Transverse colon (tissue), 4 donors: ENCODE measurements around the gene HPSE2. TPM values are rescaled to one million over a fixed set of nuclear protein-coding genes. Genes with fewer than 3 reads are reported as not detected.

Source experiments
- DNase-seq: peaks from one replicate; pipeline ENCODE4 v3.0.0-alpha.2; 2019
- H3K27ac ChIP-seq, 4 donors: fragments of 200-600 bp; sonication (generic); 2 replicates each; pipeline ENCODE4 v1.5.1; 2016 to 2018; ENCODE audit warnings: inconsistent platforms in 4 of 4
- H3K27me3 ChIP-seq: fragments of 200-600 bp; sonication (generic); 2 replicates; pipeline ENCODE4 v1.5.1; 2017; ENCODE audit warnings: inconsistent platforms
- H3K36me3 ChIP-seq, 4 donors: fragments of 200-600 bp; sonication (generic); 2 replicates each; pipeline ENCODE4 v1.5.1; 2017 to 2019; ENCODE audit warnings: inconsistent platforms in 4 of 4
- H3K4me1 ChIP-seq, 4 donors: fragments of 200-600 bp; sonication (generic); 2 replicates each; pipeline ENCODE4 v1.5.1; 2017 to 2020; ENCODE audit warnings: inconsistent platforms in 4 of 4
- H3K4me3 ChIP-seq, 4 donors: fragments of 200-600 bp; sonication (generic); 1 replicate in 1 of 4; 2 replicates in 3 of 4; pipeline versions ENCODE4 v1.5.1 to v1.6.1; 2017 to 2019; ENCODE audit warnings: inconsistent platforms in 4 of 4
- H3K9me3 ChIP-seq, 2 donors: fragments of 200-600 bp; sonication (generic); 2 replicates each; pipeline ENCODE4 v1.5.1; 2017 to 2019; ENCODE audit warnings: inconsistent platforms in 2 of 2
- EP300 ChIP-seq: sonication (generic); formaldehyde crosslinking; IDR thresholded peaks from one replicate; pipeline ENCODE4 v1.6.1; 2017; ENCODE audit warnings: antibody characterized with exemption, low read depth
- POLR2A ChIP-seq: fragments of 450-650 bp; IDR thresholded peaks from one replicate; pipeline ENCODE4 v1.6.1; 2016; ENCODE audit warnings: antibody characterized with exemption, mild to moderate bottlenecking, moderate library complexity
- POLR2AphosphoS5 ChIP-seq, 3 donors: sonication (generic); formaldehyde crosslinking; IDR thresholded peaks; one replicate each; pipeline ENCODE4 v1.6.1; 2016; ENCODE audit warnings: antibody characterized with exemption in 3 of 3
- WGBS, 2 donors: methylation state at CpG; one replicate each; pipeline ENCODE4 v1.1.5; 2018; ENCODE audit warnings: low coverage in 1 of 2; 5-methylcytosine and 5-hydroxymethylcytosine counted together
- in situ Hi-C, 4 donors: fragments of 200-750 bp; cut with MboI; loops; one replicate each; pipeline versions ENCODE4 v1.15.0 to v1.15.1; 2017; ENCODE audit warnings: low sequenced_read_pairs in 3 of 4, low pct_ligation_motif_present in 1 of 4, low pct_unique_long_range_greater_than_20kb in 1 of 4
- intact Hi-C: fragments of 100-400 bp; cut with DNase I; formaldehyde crosslinking; loops from one replicate; pipeline ENCODE4 v1.15.1; 2023; ENCODE audit warnings: low total_unique reads
- total RNA-seq, 4 donors: library from RNA; depleted of rRNA; stranded (reverse); fragments of >200 nt; gene quantifications; one replicate each; pipeline ENCODE4 v1.1.0, GENCODE V29; 2016
- TF ChIP-seq, protein P1 (sequence below), 5 experiments: fragments of 200-600 bp in 3 of 5; fragments of 450-650 bp in 2 of 5; sonication (generic) in 3 of 5; IDR thresholded peaks; 1 replicate in 2 of 5; 2 replicates in 3 of 5; pipeline ENCODE4 v1.5.1; 2016 to 2017; ENCODE audit warnings: antibody characterized with exemption in 5 of 5, inconsistent platforms in 3 of 5, mild to moderate bottlenecking in 2 of 5, moderate library complexity in 1 of 5

The HPSE2 gene
- total RNA-seq, 4 donors from 2014 or later: 2.2 to 3.0 TPM; not detected in 2

DNA sequence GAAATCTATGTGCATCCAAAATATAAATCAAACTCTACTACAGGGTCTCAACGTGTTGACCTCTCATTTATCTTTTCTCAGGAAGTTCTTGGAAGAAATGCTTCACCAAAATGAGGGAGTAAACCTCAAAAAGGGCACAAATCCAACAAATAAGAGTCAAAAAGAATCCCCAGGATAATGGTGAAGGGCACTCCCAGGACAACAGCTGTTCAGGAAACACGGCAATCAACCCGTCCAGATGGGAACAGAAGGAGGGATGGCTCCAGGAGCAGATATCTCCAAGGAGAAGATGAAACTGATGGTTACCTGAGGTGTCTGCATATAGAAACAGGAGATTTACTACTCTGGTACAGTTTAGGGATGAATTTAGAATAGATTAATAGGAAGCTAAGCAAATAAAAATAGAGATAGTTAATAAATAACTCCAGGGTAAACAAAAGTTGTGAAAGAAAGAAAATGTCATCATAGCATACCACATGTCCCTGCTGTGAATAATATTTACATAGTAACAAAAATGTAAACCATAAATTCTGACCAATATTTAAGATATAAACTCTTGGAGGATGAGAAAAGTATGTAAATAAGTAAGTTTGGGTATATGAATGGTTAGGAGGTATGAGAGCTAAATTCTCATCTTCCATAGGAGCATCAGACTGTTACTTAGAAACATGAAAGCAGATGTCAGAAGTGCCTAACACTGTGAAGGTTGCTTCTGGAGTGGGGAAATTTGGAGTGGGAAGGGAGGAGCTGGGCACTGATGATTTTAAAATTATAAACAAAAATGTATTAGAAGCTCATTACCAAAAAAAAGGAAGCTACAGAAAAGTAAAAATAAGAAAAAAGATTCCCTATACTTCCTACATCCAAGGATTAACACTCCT lies 551.4 kb downstream of the HPSE2 start:
- intact Hi-C loops: no loop called here
- DNase-seq: no peak
- WGBS, 2 donors: 14 to 17% methylated on average over 3 of the region's 3 CpGs

GRCh38 chr10:98676895-98677294 lies 558.8 kb downstream of the HPSE2 start:
- Histone ChIP-seq H3K4me3 (no peak overlapping the region), H3K36me3 (no peaks in the 10 kb centered on the region), H3K27me3 (no peaks in the 10 kb centered on the region), H3K27ac (no peak overlapping the region), H3K4me1 (no peaks in the 10 kb centered on the region), H3K9me3 (no peaks in the 10 kb centered on the region)
- in situ Hi-C loops (loop anchor here in 1 of 4 donors (10.0 kb wide), 1 partner anchor 212 kb away; no protein-coding TSS in a partner anchor), intact Hi-C loops (no loop called here)
- TF ChIP-seq POLR2AphosphoS5 (IDR thresholded peaks at IDR 0.05): no peak
- DNase-seq: no peak

More for the DNA sequence above, 551.4 kb downstream of the HPSE2 start:
- in situ Hi-C loops: no loop called here
- no peak overlapping the region for H3K4me3 ChIP-seq
- TF ChIP-seq POLR2AphosphoS5 (IDR thresholded peaks at IDR 0.05) (no peak), POLR2A (no peak), EP300 (no peak)
- H3K4me1 ChIP-seq: peaks cover 0 to 10% (median 0%) of the 10 kb centered on the region in 4 donors
- H3K9me3 ChIP-seq: peaks cover 0 to 14% of the 10 kb centered on the region in 2 donors
- no peaks in the 10 kb centered on the region for H3K36me3 ChIP-seq
- no peaks in the 10 kb centered on the region for H3K27me3 ChIP-seq
- H3K27ac ChIP-seq: peak overlapping the region in 3 of 4 donors; percentile 9 to 22 (median 19)

GRCh38 chr10:98675902-98676301 lies 559.8 kb downstream of the HPSE2 start:
- in situ Hi-C loops (loop anchor here in 1 of 4 donors (10.0 kb wide), 1 partner anchor 211 kb away; no protein-coding TSS in a partner anchor), intact Hi-C loops (no loop called here)
- Histone ChIP-seq H3K27ac (no peak overlapping the region), H3K4me3 (no peak overlapping the region), H3K4me1 (no peaks in the 10 kb centered on the region), H3K27me3 (no peaks in the 10 kb centered on the region), H3K9me3 (no peaks in the 10 kb centered on the region), H3K36me3 (no peaks in the 10 kb centered on the region)
- DNase-seq: no peak
- TF ChIP-seq POLR2AphosphoS5 (IDR thresholded peaks at IDR 0.05) (no peak), POLR2A (no peak), EP300 (no peak)
- TF ChIP-seq, protein P1, sequence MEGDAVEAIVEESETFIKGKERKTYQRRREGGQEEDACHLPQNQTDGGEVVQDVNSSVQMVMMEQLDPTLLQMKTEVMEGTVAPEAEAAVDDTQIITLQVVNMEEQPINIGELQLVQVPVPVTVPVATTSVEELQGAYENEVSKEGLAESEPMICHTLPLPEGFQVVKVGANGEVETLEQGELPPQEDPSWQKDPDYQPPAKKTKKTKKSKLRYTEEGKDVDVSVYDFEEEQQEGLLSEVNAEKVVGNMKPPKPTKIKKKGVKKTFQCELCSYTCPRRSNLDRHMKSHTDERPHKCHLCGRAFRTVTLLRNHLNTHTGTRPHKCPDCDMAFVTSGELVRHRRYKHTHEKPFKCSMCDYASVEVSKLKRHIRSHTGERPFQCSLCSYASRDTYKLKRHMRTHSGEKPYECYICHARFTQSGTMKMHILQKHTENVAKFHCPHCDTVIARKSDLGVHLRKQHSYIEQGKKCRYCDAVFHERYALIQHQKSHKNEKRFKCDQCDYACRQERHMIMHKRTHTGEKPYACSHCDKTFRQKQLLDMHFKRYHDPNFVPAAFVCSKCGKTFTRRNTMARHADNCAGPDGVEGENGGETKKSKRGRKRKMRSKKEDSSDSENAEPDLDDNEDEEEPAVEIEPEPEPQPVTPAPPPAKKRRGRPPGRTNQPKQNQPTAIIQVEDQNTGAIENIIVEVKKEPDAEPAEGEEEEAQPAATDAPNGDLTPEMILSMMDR (IDR thresholded peaks at IDR 0.05): no peak
- 78 to 100% methylated on average over 3 to 4 of the region's 4 CpGs for WGBS, 2 donors

DNA sequence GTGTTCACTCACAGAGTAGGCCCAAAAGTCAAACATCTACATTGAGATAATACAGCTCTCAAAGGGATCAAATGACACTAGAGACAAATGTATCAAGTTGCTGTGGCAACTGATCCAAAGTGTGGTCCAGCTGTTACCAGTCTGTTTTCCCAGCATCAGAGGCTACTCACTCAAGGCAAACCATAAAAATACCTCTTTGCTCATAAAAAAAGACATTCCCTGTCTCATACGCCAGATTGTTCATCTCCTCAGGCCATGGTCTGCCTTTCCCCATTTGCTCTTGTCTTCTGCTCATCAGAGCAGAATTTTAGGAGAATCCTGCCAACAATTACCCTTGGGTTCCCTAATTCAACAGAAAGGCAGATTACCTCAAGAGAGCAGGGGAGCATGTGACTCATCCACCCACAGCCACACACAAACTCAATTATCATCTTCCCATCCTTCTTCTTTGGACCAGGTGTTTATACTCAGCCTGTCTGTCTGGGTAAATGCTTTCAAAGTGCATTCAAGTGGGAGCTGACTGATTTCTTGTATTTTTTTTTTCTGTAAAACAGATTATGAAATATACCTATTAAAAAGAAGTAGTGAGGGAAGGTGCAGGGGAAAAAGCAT lies 562.4 kb downstream of the HPSE2 start:
- WGBS, 2 donors: 65 to 86% methylated on average over 1 of the region's 1 CpG
- DNase-seq: no peak

More for the DNA sequence above, 562.4 kb downstream of the HPSE2 start:
- TF ChIP-seq, protein P1 (IDR thresholded peaks at IDR 0.05): no peak
- TF ChIP-seq POLR2AphosphoS5 (IDR thresholded peaks at IDR 0.05) (no peak), EP300 (no peak)
- intact Hi-C loops: no loop called here
- no peaks in the 10 kb centered on the region for H3K36me3 ChIP-seq
- in situ Hi-C loops: loop anchor here in 2 of 4 donors (10.0 to 25.0 kb wide), 2 partner anchors 208 to 211 kb away; no protein-coding TSS in a partner anchor
- no peak overlapping the region for H3K4me3 ChIP-seq
- H3K27me3 ChIP-seq: no peaks in the 10 kb centered on the region
- no peaks in the 10 kb centered on the region for H3K4me1 ChIP-seq
- H3K27ac ChIP-seq: no peak overlapping the region
- H3K9me3 ChIP-seq: no peaks in the 10 kb centered on the region
